ENCODE data around the gene AUNIP.

AUNIP gene

DNA sequence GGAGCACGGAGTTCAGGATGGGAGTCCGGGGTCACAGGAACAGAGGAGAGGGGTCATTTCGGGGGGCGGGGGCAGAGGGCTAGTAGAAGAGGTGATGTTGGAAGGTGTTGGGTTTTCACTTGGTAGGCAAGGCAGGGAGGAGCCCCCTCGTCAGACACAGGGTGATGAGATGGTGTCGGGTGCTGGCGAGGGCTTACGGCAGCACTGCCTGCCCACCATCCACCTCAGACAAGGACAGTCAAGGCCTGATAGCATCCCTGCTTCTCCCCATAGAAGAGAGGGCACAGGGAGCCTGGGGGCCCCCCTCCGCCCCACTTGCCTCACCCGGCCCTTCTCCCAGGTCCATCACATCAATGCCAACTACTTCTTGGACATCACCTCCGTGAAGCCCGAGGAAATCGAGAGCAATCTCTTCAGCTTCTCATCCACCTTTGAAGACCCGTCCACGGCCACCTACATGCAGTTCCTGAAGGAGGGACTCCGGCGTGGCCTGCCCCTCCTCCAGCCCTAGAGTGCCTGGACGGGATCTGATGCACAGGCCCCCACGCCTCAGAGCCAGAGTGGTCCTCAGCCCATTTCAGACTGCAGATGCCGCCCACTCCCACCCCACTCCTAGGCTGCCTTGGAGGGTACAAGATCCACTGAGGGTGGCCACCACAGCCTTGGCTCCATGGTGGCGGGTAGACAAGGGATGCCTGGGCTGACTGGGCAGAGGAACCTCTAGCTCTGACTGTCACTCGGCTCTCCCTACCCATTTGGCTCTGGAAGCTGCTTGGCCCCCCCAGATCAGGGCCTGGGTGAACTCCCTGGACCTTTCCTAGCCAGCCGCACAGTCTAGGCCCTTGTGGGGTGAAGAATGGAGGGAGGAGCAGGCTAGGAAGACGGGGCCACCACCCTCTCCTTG lies 43.8 kb downstream of the AUNIP start:
- no peak overlapping the region for H3K4me3 ChIP-seq (ENCODE audit: low read length)
- DNase-seq (ENCODE audit: low read depth) = no peak
- TF ChIP-seq, protein P1, sequence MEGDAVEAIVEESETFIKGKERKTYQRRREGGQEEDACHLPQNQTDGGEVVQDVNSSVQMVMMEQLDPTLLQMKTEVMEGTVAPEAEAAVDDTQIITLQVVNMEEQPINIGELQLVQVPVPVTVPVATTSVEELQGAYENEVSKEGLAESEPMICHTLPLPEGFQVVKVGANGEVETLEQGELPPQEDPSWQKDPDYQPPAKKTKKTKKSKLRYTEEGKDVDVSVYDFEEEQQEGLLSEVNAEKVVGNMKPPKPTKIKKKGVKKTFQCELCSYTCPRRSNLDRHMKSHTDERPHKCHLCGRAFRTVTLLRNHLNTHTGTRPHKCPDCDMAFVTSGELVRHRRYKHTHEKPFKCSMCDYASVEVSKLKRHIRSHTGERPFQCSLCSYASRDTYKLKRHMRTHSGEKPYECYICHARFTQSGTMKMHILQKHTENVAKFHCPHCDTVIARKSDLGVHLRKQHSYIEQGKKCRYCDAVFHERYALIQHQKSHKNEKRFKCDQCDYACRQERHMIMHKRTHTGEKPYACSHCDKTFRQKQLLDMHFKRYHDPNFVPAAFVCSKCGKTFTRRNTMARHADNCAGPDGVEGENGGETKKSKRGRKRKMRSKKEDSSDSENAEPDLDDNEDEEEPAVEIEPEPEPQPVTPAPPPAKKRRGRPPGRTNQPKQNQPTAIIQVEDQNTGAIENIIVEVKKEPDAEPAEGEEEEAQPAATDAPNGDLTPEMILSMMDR (IDR thresholded peaks at IDR 0.05; ENCODE audit: insufficient read depth, low read depth, low read length, missing control alignments) = no peak

DNA sequence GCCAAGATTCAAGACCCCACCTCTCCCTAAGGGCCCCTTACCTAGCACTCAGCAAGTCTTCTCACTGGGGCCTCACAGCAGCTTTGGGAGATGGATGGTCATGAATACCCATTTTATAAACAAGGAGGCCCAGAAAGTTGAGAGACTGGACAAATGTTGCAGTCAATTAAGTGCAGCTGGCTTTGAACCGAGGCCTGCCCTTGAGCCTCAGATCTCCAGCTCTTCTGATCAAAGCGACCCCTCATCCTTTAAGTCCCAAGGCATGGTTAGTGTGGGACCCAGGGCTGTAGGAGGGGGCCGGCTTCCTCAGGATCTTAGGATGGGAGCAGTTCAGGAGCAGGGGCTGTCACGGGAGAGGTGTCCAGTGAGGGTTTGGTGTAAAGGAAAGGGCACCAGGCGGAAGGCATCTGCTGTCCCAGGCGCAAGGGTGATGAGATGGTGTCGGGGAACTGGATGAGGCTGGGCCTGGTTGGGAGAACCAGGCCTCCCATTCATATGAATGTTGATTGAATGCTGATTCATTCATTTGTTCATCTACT lies 44.6 kb downstream of the AUNIP start:
- TF ChIP-seq, protein P1 (IDR thresholded peaks at IDR 0.05; ENCODE audit: insufficient read depth, low read depth, low read length, missing control alignments) = no peak
- DNase-seq (ENCODE audit: low read depth) = no peak
- no peak overlapping the region for H3K4me3 ChIP-seq (ENCODE audit: low read length)

DNA sequence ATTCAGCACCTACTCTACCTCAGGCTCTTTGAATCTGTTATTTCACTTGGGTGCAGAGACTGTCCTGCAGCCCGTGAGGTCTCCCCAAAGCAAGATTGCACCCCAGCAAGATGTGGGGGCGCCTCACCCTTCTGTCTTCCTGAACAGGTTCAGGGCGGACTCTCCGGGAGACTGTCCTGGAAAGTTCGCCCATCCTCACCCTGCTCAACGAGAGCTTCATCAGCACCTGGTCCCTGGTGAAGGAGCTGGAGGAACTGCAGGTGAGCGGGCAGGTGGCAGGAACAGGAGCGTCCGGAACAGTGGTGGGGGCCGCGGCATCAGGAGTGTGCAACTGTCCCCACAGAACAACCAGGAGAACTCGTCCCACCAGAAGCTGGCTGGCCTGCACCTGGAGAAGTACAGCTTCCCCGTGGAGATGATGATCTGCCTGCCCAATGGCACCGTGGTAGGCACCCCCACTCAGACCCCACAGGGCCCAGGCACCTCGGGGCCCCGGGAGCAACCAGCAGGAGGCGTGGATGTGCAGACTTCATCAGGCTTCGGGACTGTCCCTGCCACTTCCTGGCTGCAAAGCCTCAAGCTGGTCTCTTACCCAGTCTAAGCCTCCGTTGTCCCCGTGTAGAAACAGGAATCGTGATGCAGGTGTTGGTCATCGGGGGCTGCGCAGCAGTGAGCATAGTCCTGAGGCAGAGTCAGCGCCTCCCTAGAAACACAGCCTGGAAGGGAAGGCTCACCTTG lies 45.4 kb downstream of the AUNIP start:
- TF ChIP-seq, protein P1 (IDR thresholded peaks at IDR 0.05; ENCODE audit: insufficient read depth, low read depth, low read length, missing control alignments) = no peak
- H3K4me3 ChIP-seq (ENCODE audit: low read length) = no peak overlapping the region
- no peak for DNase-seq (ENCODE audit: low read depth)

DNA sequence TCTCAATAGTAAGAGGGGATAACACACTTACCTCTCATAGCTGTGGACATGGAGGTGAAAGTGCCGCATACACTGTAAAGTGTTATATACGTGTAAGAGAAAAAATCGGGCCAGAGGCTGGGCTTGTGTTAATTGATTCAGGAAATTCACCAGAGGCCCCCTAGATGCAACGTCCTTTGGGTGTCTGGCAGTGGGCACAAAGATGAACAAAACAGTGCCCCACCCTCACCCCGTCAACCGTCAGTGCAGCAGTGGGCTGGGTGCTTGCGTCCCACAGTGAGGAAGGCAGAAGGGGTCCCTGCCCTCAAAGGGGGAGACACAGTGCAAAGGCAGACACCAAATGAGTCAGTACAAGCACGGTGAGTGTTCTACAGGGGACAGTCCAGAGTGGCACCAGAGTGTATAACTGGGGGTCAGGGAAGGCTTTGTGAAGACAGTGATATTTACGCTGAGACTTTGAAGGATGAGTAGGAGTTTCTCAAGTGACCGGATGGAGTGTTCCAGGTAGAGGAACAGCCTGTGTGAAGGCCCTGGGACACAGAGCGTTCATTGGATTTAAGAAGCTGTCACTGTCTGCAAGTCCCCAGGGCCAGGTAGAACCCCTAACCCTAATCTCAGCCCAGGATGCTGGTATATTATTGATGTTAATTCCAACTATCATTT lies 46.1 kb downstream of the AUNIP start:
- H3K4me3 ChIP-seq (ENCODE audit: low read length) = no peak overlapping the region
- no peak for DNase-seq (ENCODE audit: low read depth)
- TF ChIP-seq, protein P1 (IDR thresholded peaks at IDR 0.05; ENCODE audit: insufficient read depth, low read depth, low read length, missing control alignments) = no peak

DNA sequence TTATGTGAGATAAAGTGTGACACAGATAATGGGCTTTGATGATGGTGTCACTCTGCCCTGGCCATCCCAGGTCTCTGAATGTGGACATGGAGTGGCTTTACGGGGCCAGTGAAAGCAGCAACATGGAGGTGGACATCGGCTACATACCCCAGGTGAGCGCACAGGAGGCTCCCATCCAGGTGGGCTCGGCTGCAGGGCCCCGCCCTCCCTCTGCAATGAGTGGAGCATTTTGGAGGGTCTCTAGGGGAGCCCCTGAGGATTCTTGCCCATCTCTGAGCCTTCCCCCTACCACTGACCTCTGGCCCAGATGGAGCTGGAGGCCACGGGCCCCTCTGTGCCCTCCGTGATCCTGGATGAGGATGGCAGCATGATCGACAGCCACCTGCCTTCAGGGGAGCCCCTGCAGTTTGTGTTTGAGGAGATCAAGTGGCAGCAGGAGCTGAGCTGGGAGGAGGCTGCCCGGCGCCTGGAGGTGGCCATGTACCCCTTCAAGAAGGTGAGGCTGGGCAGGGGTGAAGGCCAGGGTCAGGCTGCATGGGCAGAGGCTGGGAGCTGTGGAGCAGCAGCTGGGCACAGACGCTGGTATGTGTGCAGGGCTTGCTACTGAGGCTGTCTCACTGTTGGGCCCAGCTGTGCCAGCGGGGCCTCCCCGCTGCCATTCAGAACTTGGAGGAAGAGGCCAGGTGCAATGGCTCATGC lies 47.7 kb downstream of the AUNIP start:
- no peak for DNase-seq (ENCODE audit: low read depth)
- TF ChIP-seq, protein P1 (IDR thresholded peaks at IDR 0.05; ENCODE audit: insufficient read depth, low read depth, low read length, missing control alignments) = no peak
- no peak overlapping the region for H3K4me3 ChIP-seq (ENCODE audit: low read length)

All from epithelial cell of esophagus (primary cell).